GM12892 (cell line): Measurements from ENCODE around the gene KIFAP3.
"Not testable (repeated sequence)": the region's sequence is repeated elsewhere in the genome, so short reads cannot be mapped to it uniquely, and the experiment has no call there.

ENCODE experiments used
- DNase-seq: peaks from one replicate; pipeline ENCODE4 v3.0.0; 2011; ENCODE audit not compliant: insufficient read length
- FAIRE-seq: peaks from 2 replicates; lab custom pipeline; 2011; peaks lifted over from hg19 to GRCh38; lab: Jason Lieb, UNC
- POLR2A ChIP-seq: IDR thresholded peaks from 2 replicates; pipeline ENCODE4 v1.6.1; 2011; ENCODE audit warnings: low read depth, low read length, control low read depth
- POLR2AphosphoS5 ChIP-seq: IDR thresholded peaks from 2 replicates; pipeline ENCODE4 v1.6.1; 2011; ENCODE audit warnings: low read depth, low read length, control low read depth
- TAF1 ChIP-seq: IDR thresholded peaks from 2 replicates; pipeline ENCODE4 v1.6.1; 2011; ENCODE audit warnings: low read depth, mild to moderate bottlenecking, control low read depth, low read length, borderline replicate concordance

Gene KIFAP3

DNA sequence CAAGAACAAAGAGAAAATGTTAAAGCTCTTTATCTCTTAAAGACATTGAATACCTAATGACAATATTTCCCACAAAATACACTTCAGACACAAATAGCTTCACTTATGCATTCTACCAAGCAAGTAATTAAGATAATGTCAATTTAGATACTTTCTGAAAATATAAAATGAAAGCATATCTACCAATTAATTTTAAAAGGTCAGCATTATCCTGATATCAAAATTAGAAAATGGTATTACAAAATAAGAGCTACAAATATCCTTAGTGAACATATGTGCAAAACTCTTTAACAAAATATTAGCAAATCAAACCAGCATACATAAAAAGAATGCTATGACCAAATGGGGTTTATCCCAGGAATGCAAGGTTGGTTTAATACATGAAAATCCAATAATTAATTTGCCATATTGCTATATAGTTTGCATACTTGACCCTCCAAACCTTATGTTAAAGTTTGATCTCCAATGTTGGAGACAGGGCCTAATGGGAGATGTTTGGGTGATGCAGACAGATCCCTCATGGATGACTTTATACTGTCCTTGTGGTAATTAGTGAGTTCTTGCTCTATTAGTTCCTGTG is 4.2 kb upstream of the KIFAP3 start:
- TF ChIP-seq POLR2AphosphoS5 (no peak), POLR2A (no peak), TAF1 (no peak)
- no peak for FAIRE-seq

DNA sequence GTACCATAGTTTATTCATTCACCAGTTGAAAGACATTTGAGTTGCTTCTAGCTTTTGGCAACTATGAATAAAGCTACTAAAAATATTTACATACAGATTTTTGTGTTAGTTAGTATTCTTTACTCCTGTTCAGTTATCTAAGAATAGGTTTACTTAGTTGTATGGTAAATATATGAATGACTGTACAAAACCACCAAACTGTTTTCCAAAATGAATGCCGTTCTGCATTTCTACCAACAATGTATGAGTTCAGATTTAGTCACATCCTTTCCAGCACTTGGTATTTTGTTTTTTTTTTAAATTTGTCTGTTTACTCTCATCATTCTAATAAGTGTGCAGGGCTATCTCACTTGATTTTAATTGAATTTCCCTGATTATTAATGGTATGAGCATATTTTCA is 3.4 kb upstream of the KIFAP3 start:
- DNase-seq (no peak), FAIRE-seq (peak; percentile 61)
- TF ChIP-seq POLR2AphosphoS5 (no peak), TAF1 (no peak), POLR2A (no peak)

More for the DNA sequence above, 4.2 kb upstream of the KIFAP3 start:
- no peak for DNase-seq

DNA sequence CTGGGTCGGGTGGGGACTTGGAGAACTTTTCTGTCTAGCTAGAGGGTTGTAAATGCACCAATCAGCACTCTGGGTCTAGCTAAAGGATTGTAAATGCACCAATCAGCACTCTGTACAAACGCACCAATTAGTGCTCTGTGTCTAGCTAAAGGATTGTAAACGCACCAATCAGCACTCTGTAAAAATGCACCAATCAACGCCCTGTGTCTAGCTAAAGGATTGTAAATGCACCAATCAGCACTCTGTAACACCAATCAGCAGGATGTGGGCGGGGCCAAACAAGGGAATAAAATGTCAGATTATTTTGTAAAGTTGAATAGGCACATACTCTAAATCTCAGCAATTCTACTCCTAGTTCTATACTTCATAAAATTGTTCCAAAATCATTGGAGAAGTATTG is 2.5 kb upstream of the KIFAP3 start:
- DNase-seq, FAIRE-seq: not testable (repeated sequence)

GRCh38 chr1:170076199-170076598 is 1.7 kb upstream of the KIFAP3 start:
- DNase-seq (no peak), FAIRE-seq (no peak)
- TF ChIP-seq POLR2A, result no peak
- TF ChIP-seq POLR2AphosphoS5, result no peak
- TF ChIP-seq TAF1, result no peak

GRCh38 chr1:170075186-170075585 is 691 bp upstream of the KIFAP3 start:
- no peak for DNase-seq
- no peak for FAIRE-seq
- TF ChIP-seq POLR2A (no peak), TAF1 (no peak), POLR2AphosphoS5 (no peak)

DNA sequence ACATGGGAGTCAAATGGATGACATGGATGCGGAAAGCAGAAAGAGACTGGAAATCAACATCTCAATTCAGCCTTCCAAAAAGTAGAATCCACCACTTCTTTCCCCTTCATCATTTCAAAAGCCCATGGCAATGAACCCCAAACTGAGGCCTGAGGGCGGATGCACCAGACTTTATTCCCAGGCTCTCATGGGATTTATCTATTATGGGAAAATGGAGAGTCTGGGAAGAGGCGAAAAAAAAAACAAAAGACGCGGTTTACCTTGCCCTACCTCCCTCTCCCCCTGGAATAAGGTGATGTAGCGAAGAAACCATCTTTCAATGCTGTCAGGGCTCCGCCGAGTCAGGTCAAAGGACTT is 624 bp downstream of the KIFAP3 start:
- FAIRE-seq, result no peak
- no peak for DNase-seq
- TF ChIP-seq TAF1 (no peak), POLR2A (no peak), POLR2AphosphoS5 (no peak)

- TF ChIP-seq TAF1, result no peak
- TF ChIP-seq POLR2AphosphoS5, result no peak
- no peak for TF ChIP-seq POLR2A
- DNase-seq (no peak), FAIRE-seq (peak; percentile 48)
Observed at GRCh38 chr1:170071378-170071777, 3.1 kb downstream of the KIFAP3 start.

GRCh38 chr1:170068923-170069322 is 5.6 kb downstream of the KIFAP3 start:
- TF ChIP-seq TAF1 (no peak), POLR2AphosphoS5 (no peak), POLR2A (no peak)
- FAIRE-seq (no peak), DNase-seq (no peak)

GRCh38 chr1:170067253-170067819 is 7.2 kb downstream of the KIFAP3 start:
- FAIRE-seq (peak; percentile 86), DNase-seq (no peak)
- TF ChIP-seq TAF1 (no peak), POLR2A (no peak), POLR2AphosphoS5 (no peak)

DNA sequence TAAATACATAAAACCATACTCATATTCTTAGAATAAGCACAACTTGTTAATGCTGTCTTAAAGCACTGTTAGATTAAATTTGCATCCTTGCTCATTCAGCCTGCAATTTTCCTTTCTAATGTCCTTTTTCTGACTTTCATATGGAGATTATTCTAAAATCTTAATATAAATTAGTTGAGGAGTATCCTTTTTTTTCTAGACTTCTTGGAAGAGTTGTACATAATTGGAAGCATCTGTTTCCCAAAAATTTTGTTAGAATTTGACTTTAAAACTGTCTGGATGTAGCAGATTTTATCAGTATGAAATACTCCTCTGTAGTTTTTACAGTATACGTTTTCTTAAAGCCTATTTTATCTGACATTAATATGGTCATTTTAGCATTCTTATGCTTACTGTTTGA is 9.7 kb downstream of the KIFAP3 start:
- TF ChIP-seq TAF1 (no peak), POLR2AphosphoS5 (no peak), POLR2A (no peak)
- no peak for DNase-seq
- no peak for FAIRE-seq

GRCh38 chr1:170063109-170063826 is 11.2 kb downstream of the KIFAP3 start:
- no peak for TF ChIP-seq POLR2AphosphoS5
- TF ChIP-seq POLR2A, result no peak
- no peak for TF ChIP-seq TAF1
- FAIRE-seq (no peak), DNase-seq (no peak)

- not testable (repeated sequence) for DNase-seq, FAIRE-seq
Observed at GRCh38 chr1:170061676-170062075, 12.8 kb downstream of the KIFAP3 start.

DNA sequence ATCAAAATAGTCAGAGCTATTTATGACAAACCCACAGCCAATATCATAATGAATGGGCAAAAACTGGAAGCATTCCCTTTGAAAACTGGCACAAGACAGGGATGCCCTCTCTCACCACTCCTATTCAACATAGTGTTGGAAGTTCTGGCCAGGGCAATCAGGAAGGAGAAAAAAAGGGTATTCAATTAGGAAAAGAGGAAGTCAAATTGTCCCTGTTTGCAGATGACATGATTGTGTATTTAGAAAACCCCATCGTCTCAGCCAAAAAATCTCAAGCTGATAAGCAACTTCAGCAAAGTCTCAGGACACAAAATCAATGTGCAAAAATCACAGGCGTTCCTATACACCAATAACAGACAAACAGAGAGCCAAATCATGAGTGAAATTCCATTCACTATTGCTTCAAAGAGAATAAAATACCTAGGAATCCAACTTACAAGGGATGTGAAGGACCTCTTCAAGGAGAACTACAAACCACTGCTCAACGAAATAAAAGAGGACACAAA is 14.4 kb downstream of the KIFAP3 start:
- not testable (repeated sequence) for DNase-seq, FAIRE-seq
